Stimulated activated CD4-positive, alpha-beta T cell treated with anti-CD3 and anti-CD28 coated beads, TNF-alpha, amount 100 ng/mL, for 4 hours (primary cell): ENCODE results near the gene SCCPDH.
A peak's percentile ranks its signal among the peaks of the same experiment; 100 is the strongest.
"Not testable (repeated sequence)": the region's sequence is repeated elsewhere in the genome, so short reads cannot be mapped to it uniquely, and the experiment has no call there.

Experiments
- DNase-seq, 3 experiments: peaks; one replicate each; pipeline ENCODE4 v3.0.0-alpha.2; 2020; ENCODE audit warnings: low read depth in 3 of 3

The SCCPDH gene, protein sequence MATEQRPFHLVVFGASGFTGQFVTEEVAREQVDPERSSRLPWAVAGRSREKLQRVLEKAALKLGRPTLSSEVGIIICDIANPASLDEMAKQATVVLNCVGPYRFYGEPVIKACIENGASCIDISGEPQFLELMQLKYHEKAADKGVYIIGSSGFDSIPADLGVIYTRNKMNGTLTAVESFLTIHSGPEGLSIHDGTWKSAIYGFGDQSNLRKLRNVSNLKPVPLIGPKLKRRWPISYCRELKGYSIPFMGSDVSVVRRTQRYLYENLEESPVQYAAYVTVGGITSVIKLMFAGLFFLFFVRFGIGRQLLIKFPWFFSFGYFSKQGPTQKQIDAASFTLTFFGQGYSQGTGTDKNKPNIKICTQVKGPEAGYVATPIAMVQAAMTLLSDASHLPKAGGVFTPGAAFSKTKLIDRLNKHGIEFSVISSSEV

DNA sequence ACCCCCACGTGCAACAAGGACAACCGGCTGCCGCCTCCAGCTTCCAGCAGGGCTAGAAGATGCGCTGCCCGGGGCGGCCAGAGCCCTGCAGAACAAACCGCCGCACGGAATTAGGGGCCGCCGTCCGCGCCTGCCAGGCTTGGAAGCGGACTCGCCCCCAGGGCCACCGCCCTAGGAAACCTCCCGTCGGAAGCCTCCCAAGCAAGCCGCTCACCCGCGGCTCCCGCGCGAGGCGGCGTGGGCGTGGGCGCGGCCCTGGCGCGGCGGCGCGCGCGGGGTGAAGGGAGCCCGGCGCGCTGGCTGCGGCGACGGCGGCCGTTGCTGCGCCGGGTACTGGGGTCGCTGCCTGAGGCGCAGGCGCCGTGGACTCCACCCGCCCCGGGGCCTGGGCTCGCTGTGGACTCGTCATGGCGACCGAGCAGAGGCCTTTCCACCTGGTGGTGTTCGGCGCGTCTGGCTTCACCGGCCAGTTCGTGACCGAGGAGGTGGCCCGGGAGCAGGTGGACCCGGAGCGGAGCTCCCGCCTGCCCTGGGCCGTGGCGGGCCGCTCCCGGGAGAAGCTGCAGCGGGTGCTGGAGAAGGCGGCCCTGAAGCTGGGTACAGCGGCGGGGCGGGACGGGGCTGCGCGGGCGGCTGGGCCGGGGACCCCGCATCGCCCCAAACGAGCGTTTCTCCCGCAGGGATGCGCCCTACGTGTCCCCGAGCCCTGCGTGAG, at the start of gene SCCPDH:
TSS of gene SCCPDH (plus strand) at position 394 of the 715 bp plus-strand sequence. CDS start at position 408, 14 bp downstream.
- DNase-seq, result peak; percentile 17 to 65 (median 26)

DNA sequence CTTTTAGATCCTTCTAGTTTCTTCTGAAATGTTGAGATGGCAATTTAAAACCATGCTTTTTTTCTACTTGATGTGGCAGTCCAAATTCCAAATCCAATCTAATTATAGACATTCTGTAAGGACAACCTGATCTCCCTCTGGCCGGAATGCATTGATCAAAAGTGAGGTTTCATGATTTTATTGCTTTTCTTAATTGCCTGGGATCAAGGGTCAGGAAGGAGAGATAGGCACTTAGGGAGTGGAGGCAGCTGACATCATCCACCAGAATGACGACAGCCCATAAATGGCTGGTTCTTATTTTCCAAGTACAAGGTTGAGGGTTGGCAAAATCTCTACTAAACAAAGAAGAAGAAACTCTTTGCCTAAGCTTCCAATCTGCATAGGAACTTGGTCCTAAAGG, 46.4 kb upstream of the SCCPDH start:
- no peak for DNase-seq

DNA sequence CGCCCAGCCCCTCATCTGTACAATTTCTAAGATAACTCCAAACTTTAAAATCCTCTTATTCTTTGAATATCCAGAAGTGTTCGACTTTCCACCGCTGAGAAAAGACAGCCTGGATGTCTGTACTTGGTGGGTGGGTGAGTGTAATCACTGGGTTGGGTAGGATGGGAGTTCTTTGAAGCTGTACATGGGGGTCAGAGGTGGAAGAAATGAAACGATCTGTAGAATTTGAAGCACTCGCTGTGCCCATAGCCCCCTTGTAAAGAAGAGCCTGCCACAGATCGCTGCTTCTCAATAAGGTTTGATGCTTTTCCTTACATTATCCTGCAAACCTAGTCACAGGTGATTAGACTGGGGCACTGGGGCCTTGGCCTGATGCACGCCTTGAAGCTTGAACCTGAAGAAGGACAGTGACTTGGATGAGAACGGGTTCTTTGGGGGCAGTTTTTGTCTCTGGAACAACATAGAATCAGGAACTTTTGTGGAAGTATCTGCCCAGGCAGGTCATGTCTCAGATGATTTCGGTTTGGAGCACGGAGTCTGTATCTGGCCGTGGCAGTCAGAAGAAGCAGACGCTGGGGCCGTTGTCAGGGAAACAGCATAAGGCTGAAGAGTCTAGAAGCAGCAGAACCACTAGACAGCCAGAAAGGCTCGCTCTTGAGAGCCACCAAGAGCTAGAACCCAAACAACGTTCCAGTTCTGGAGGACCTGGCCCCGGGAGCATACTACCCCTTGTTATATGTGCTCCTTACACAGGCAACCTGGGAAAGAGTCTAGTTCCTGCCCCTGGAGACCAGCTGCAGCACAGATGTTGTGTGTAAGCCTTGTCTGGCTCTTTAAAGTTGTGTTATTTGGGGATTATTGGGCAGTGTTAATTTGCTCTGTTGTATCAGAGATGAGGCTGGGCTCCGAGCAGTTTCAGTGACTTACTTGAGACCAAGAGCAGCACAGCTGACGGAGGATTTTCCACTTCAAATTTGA, 45.1 kb upstream of the SCCPDH start:
- no peak for DNase-seq

DNA sequence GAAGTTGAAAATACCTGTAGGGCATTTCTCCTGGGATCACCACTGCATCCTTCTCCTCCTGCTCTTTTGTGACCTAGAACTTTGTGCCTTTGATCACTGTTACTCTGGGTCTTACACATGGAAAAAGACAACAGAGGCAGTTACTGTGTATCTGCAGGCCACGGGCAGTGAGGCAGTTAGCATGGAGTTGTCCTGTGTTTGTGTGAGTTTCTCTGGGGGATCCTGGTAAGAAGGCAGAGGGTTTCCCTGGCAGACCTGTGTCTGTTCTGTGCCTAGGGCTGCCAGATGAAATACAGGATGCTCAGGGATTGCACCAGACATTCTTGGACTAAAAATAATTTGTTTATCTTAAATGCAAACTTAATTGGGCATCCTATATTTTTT, 44.4 kb upstream of the SCCPDH start:
- no peak for DNase-seq

DNA sequence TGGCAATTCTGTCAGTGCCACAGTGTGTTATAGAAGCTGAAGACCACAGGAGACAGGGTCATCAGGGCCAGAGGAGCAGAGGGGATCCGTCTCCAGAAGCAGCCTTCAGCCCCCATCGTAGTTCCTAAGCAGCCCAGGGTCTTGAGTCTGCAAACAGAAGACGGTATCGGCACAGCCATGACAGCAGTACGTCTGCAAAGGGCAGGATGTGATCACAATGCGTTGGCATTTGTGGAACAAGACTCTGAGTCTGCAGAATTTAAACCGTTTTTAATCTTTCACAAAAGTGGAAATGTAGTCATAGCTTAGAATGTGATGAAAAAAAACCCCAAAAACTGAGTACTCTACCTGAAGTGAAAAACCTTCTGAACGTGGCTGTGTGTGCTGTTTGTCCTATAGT, 44.0 kb upstream of the SCCPDH start:
- DNase-seq, result no peak

DNA sequence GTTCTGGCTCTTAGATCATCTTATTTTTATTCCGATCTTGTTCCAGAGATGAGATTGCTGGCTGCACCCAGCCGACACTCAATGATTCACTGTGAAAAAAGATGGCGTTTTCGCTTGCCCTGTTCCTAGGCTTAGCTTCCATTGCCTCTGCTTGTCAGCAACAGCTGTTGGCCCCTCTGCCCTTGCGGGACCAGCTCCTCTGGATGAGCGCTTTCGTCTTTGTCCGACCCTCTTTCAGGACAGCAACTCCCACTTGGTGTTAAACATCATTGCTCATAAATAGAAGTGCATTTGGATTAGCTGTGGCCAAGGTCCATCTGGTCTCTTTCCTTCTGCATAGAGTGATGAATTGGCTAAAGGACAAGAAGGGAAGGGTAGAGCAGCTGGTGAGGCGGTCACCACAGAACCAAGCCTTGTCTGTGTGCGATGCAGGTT, 43.5 kb upstream of the SCCPDH start:
- no peak for DNase-seq

DNA sequence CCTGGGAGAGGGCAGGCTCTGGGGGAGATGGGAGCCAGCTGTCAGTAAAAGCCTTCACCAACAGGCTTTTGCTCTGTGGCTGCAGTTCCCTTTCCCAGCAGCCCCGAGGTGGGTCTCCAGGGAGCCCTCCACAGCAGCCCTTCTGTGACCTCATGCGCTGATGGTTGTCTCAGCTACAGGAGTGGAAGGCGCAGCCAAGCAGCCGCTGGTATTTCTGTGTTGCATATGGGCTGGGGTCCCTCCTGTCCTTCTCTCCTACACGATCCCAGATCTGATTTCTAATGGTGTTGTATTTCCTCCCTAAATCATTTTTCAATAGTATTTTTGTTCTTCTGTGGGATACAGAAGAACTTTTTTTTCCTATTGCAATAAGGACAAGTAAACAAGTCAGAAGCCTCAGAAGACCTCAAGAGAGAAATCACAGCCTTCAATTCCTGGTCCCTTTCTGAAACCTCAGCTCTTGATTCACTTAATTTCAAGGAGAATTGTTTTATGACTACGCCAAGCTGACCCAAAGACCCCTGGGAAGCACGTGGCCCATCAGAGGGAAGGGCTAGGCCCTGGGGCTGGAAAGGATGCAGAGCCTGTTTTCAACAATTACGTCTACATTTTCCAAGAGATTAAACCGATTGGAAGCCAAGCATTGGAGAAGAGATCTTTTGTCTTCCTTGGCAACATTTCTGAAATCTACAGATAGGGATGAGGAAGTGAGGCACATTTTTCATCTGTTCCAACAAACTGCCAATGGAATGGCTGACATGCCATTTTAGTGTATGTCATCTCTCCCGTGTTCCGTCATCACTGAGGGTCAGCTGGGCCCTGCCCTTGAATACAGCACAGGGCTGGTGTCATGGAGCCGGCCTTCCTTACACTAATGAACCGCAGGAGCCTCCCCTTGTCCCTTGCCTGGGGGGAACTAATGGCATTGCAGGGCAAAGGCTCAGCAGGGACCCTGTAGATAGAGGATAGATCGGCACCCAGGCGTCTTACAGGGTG, 42.0 kb upstream of the SCCPDH start:
- no peak for DNase-seq

DNA sequence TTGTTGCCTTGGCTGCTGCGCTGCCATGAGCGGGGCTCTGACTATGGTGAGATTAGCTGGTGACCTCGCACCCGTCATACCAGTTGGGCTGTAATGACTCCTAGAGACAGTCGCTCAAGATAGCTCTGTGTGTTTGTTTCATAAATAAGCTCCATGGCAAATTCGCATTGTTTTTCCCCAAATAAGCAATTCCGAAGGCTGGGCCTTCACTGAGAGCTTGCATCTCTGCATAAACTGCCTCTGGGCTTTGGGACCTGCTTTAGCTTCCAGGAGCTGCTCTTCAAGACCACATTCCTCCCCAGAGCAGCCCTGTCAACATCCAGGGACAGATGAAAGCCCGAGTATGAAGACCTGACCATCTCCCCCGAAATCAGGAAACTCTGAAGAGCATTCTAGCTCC, 40.7 kb upstream of the SCCPDH start:
- DNase-seq, result no peak

DNA sequence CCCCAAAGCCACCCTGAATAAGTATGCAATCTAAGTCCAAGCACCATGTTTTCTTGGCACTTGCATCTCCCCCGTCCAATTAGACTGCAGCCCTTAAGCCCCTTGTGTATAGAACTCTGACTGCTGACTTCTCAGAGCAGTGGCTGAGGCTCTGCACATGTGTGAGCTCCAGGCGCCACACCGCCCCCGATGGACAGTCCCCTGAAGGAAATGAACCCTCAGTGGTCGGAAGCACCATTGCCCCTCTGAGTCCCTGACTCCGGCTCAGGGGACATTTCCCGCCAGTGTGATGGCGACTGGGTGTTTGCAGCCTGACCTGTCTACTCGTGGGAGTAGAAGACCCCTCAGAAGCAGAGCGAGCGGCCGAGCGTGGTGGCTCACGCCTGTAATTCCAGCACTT, 37.2 kb upstream of the SCCPDH start:
- no peak for DNase-seq

DNA sequence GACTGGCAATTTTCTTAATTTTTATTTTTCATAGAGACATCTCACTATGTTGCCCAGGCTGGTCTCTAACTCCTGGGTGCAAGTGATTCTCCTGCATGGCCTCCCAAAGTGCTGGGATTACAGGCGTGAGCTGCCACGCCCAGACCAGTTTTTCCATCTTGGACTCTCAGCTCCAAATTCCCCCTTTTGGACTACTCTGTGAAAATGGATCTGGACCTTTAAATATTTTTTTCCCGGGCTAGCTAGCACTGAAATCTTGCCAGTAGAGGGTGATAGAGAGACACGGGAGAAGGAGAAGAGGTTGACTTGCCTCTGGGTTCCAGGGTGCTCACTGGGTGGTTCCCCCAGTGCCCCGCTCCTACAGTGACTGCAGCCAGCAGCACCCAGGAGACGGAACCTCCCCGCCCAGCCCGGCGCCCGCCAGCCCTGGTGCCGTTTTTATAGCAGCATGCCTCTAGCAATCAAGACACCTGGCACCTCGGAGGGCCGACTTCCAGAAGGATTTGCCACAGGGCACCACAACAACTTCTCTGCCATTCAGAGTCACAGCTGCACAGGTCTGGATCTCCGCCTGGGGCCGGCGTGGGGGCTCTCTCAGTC, 34.7 kb upstream of the SCCPDH start:
- DNase-seq, result peak in 1 of 3 experiments; percentile 5

DNA sequence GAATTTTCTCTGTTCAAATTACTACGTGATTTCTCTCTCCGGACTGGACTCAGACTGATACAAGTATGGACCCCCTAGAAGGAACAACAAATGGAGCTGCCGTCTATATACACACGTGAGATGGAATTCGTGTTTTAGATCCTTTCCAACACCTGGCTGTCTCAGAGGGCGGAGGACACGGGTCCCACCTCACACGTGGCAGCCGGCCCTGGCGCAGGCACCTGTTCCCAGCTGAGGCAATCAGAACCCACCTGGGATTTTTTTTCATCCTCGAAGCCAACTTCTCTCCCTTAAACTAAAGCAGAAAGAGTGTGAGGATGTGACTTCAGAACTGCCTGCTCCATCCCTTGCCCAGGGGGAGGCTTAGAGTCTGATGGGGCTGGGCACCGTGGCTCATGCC, 34.1 kb upstream of the SCCPDH start:
- DNase-seq, result no peak

DNA sequence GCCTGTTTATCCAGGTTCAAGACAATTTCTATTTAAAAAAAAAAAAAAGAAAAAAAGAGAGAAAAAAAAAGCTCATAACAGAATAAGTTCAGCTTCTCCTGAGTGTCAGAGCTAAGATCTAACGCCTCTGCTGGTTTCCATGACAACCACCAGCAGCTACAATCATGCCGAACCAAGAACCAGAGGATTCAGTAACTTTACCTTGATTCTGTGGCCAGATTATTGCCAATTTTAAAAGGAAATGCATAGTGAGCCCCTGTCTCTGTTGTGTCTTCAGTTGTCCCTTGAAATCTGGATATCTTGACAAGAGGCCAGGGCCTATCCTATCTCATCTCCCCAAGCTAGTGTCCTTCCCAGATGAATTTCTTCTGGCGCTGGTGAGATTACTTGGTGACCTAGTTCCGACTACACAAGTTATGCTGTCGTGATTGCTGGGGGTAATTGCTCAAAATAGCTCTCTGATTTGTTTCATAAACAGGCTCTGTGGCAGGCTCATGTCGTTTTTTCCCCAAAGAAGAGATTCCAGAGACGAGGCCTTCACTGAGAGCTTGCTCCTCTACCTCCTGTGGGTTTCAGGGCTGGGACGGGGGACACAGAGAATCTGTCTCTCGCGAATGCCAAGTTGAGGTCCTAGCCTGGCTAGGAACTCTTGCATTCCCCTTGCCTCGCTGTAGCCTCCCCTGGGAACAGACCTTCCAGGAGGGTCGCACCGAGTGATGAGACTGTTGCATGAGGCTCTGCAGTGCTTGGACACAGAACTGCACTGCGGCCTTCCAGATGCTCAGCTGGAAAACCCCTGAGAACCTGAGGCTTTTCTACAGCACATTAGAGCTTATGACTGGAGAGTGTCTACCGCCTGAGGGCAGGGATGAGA, 32.4 kb upstream of the SCCPDH start:
- no peak for DNase-seq

DNA sequence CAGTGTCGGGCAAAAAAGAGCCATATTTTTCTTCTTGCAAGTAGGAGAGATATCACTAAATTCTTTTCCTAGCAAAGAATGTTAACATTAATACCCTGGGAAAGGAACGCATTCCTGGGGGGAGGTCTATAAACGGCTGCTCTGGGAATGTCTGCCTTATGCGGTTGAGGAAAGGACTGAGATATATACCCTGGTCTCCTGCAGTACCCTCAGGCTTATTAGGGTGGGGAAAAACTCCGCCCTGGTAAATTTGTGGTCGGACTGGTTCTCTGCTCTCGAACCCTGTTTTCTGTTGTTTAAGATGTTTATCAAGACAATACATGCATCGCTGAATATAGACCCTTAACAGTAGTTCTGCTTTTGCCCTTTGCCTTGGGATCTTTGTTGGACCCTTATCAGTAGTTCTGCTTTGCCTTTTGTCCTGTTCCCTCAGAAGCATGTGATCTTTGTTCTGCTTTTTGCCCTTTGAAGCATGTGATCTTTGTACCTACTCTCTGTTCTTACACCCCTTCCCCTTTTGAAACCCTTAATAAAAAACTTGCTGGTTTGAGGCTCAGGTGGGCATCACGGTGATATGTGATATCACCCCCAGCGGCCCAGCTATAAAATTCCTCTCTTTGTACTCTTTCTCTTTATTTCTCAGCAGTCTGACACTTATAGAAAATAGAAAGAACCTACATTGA, 29.9 kb upstream of the SCCPDH start:
- DNase-seq, result not testable (repeated sequence)

DNA sequence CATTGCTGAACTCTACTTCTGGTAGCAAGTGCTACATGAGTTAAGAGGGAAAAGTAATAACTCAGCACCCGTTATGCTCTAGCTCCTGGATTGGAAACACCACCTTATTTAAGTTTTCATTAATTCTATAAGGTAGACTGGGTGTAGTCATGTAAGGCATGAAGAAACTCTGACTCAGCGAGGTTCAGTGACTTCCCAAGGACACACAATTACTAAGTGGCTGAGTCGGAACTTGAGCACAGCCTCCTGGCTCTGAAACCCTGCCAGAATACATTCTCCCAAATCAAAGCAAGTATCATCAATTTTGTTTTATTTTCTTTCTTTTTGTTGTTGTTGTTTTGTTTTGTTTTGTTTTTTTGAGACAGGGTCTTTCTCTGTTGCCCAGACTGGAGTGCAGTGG, 29.1 kb upstream of the SCCPDH start:
- no peak for DNase-seq

DNA sequence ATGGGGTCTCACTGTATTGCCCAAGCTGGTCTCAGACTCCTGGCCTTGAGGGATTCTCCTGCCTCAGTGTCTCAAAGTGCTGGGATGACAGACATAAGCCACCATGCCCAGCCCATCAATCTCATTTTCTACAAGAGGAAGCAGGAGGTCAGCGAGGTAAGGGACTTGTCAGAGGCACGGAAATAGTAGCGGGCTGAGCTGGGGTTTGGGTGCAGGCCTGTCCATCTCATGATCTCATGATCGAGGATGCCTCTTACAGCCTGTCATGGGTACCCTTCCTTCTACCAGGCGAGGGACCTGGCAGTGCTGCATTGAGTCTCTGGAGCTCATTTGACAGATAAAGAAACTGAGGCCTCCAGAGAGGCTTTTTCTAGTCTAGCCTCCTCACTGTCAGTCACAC, 28.5 kb upstream of the SCCPDH start:
- no peak for DNase-seq

DNA sequence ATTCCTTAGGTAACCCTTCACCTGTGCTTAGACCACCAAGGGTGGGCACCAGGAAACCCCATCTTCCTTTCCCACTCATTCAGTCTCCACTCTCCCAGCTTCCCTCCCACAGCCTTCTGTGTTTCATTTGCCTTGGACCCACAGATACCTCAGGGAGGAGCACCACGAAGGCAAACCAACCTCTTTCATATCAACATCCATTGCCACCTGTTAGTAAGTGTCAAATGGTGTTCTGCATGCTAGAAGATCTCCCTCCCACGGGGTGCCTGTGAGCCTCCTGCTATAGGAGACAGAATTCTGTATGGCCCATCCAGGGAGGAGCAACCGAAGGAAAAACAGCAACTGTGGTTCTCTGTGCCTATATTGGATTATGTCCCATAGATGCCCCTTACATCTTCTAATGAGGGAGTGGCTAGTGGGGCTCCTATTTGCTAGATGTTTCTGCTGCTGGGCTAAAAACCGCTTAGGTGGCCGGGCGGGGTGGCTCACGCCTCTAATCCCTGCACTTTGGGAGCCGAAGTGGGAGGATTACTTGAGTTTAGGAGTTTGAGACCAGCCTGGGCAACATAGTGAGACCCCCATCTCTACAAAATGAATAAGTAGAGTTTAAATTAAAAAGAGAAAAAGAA, 25.6 kb upstream of the SCCPDH start:
- no peak for DNase-seq

DNA sequence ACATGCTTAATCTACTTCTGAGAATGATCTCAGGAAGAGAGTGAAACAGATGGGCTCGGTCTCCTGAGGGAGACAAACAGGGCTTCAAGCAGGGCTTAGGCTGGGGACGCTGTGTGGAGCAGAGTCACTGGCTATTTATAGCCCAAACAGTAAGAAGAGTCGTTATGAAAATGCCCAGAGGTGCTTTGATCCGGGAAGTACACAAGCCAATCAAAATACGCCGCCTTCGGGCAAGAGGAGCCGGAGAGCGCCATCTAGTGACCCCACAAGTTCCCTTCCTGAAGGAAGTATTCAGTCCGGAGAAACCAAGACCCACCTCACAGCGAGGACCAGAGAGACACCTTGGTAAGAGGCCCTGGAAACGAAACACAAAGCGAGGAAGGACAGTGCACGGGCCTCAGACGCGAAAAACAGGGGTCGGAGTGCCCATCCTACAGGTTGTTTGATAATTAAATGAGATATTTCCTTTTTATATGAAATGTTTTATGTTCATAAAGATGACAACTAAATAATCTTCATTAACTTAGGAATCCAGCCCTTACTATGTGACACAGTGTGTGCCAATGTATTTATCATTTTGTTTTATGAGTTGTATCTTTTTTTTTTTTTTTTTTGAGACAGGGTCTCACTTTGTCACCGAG, 25.0 kb upstream of the SCCPDH start:
- peak; percentile 54 to 61 (median 59) for DNase-seq

DNA sequence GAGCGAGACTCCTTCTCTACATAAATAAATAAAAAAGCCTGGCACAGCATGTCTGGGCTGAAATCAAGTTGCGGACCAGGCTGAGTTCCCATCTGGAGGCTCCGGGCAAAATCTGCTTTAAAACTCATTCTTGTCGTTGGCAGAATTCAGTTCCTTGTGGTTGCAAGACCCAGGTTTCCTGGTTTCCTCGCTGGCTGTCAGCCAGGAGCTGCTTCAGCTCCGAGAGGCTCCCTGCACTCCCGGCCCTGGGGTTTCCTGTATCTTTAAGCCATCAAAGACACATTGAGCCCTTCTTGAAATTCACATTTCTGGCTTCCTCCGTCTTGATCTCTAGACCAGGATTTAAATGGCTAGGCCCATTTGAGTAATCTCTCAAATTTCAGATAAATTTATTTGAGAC, 20.6 kb upstream of the SCCPDH start:
- no peak for DNase-seq
